Activated T-cell treated with anti-CD3 and anti-CD28 coated beads, Interleukin-2, amount 50 U/mL, for 1 hour (primary cell): ENCODE measurements around the gene ATP8A2.

Source experiments
- DNase-seq: peaks from one replicate; pipeline ENCODE4 v3.0.0-alpha.2; 2020

Gene ATP8A2

DNA sequence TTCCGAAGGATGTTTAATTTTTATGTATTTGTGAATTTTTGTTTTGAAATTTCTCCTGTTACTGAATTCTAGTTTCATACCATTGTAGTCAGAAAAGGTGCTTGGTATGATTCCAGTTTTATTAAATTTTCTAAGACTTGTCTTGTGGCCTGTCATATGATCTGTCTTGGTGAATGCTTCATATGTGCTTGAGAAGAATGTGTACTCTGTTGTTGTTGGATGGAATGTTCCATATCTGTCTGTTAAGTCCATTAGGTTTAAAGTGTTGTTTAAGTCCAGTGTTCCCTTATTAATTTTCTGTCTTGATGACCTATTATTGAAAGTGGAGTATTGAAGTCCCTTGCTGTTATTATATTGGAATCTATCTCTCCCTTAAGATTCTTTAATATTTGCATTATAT lies 273.9 kb downstream of the ATP8A2 start:
- DNase-seq: no peak

DNA sequence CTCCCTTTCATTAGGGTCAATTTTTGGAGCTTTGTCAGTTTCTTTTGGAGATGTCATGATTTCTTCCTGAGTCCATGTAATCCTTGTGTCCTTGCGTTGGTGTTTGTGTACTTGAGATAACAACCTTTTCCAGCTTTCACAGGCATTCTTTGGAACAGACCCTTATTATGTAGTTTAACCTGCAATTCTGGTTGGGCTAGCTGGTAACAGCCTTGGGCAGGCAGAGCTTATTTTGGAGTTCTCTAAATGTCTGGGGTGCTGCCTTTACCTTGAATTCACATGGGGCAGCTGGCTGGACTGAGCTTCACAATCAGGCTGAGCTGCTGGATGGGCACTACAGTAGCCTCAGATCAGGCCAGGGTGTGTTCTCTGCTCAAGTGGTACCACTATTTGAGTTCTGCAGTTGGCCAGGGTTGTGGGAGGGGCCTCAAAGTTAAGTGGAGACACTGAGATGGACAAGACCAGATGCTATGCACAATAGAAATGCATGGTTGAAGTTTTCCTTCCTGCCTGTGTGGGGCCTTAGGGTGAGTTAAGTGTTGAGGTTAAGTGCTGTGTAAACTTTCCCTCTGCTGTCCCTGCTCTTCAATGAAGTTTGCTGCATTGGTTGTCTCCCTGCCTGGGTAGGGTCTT lies 277.3 kb downstream of the ATP8A2 start:
- DNase-seq: no peak

DNA sequence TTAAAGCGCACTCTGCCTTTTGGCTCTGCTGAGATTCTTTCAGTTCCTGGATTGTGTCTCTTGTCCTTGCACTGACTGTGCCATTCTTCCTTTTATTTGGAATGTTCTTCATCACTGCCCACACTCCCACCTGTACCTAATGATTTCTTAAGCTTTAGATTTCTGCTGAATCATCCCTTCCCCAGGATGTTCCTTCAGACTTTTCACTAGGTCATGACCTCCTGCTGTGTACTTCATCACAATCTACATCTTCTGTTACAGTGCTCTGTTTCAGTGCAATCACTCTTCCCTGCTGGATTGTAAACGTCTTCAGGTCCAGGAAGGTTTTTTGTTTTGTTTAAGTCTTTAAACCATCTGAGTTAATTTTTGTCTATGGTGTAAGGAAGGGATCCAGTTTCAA lies 281.0 kb downstream of the ATP8A2 start:
- DNase-seq: no peak

DNA sequence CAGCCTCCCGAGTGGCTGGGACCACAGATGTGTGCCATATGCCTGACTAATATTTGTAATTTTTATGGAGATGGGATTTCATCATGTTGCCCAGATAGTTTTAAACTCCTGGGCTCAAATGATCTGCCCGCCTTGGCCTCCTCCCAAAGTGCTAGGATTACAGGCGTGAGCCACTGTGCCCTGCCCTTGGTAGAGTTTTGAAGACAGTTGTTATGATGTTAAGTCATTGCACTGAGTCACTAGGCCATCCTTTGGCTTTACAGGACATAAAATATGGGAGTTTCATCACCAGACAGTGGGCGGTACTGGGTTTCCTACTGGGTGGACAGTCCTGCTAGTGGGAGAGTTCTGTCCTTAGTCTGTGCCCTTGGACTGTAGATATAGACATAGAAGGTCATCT lies 282.5 kb downstream of the ATP8A2 start:
- no peak for DNase-seq

DNA sequence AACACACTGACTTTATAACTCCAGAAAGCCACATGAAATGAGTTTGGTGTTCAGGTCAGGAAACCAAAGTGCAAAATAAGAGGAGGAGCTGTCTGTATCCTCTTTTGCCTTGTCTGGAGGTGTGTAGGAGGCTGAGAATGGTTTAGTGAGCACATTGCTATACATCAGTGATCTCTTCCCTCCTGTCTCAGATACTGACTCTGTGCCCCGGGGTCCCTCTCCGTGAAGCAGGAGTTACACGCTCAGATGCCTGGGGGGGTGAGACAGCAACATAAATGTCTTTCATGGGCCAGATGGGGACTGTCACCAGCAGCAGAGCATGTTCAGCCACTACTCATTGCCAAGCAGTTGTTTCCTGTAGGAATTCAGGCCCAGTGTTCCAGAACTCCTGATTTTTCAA lies 285.4 kb downstream of the ATP8A2 start:
- DNase-seq: no peak

DNA sequence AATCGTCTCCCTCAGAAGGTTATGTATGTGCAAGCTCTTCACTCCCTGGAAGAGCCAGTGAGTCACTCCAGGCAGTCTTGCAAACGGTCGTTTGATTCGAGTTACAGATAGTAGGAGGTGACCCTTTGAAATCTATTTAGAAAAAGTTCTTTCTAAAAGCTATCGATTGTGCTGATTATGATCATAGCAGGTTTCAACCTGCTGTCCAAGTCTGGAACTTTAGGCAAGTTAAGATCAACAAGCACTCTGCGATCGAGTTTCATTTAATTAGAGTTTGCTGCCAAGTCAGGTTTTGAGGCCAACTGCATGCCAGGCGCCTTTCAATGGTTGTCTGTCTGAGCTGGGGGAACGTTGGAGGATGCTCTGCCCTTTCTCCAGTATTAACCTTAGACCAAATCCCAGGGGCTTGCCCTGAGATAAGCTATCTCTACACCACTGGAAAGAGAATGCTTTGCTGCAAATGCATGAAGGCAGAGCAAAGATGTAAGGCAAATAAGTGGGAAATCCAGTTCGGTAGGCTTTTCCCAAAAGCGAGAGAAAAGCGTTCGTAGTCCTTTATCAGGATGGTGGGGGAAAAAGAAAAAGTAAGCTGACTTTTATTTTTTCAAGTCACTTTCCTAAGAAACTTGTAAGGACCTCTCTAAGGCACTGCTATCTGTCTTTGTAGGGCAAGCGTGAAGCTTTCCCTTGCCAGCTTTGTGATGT lies 287.5 kb downstream of the ATP8A2 start:
- no peak for DNase-seq

DNA sequence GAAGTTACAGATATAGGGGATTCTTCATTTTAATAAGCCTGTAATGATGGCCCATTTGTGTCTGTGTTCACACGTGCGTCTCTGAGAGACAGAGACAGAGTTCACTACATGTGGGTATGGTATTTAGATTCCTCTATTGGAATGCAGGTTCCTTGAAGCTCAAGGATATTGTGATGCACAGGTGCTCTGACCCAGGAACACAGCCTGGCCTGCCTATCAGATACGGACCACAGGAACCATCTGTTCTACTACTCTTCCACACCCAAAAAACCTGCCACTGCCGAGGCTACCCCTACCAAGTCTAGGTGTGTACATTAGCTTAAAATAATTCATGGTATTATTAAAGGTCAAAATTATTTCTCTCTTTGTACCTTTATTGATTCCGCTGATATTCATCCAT lies 289.2 kb downstream of the ATP8A2 start:
- DNase-seq: no peak

DNA sequence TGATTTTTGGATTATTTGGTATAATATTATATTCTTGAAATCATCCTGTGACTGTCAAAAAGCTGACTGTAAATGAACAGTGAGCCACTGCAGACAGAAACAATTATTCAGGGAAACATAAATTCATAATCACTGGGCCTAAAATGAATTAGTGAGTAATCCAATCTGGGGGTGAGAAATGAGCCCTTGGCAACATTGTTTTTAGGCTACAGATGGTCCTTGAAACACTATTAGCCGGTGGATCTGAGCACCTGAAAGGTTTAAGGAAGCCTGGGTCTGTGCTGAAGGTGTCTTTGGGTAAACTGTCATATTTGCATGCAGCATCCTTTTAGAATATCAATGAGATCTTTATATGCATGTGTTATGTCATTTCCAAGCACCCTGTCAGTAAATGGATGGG lies 290.7 kb downstream of the ATP8A2 start:
- DNase-seq: no peak

DNA sequence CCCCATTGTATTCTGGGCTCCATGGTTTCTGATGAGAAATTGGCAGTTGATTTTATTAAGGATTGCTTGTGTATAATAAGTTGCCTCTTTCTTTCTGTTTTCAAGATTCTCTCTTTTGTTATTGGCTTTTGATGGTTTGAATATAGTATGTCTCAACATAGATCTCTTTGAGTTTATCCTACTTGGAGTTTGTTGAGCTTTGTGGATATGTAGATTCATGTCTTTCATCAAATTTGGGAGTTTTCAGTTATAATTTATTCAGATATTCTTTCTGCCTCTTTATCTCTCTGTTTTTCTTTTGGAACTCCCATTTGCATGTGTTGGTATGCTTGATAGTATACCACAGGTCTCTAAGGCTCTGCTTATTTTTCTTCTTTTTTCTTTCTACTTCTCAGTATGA lies 296.6 kb downstream of the ATP8A2 start:
- DNase-seq: no peak

DNA sequence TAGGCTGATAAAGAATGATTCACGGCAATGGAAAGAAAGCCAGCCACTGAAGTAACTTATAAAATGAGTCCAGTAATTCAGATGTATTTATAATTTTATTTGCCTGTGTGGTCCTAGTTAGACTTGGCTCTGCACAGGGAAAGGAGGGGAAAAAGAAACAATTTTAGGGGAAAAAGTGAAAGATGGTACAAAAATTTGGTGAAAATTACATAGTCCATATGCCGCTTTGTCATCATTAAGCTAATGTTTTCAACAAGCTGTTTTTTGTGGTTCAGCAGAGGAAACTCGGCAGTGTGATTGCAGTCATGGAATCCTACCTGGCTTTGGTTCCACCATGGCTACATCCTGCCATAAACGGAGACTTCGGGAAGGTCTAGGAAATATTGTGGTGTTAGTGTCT lies 301.9 kb downstream of the ATP8A2 start:
- no peak for DNase-seq

DNA sequence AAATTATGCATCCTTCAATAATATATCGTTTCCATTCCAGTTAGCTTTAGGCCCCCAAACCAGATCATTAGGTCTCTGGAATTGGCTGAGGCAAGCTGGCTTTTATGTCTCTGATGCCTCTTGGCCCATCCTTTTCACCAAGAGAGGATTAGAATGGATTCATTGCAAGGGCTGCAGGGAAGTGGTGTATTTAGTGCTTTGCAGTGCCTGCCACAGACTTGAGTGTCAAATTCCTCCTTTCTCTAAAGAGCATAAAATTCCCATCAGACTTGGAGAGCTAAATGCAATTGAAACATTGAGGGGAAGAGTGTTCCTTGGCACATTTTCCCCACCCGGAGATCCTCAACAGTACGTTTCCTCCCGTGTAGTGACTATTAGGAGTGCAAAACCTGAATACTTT lies 302.6 kb downstream of the ATP8A2 start:
- no peak for DNase-seq

DNA sequence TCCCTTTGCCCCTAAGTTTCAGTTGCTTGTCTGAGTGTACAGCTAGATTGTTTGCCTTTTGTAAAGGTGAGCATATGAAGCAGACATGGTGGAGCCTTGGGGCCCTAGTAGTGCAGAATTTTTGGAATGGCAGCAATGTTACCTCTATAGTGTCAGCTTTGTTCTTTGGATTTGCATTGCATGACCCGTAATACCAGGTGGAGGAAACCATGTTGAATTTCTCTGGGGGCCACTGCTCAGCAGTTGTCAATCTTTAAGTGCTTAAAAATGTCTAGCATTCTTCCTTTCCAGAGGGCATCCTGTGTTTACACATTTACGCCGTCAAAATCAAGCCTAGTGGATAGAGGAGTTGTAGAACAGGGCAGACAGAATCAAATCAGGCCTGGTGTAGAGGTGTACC lies 303.3 kb downstream of the ATP8A2 start:
- no peak for DNase-seq

DNA sequence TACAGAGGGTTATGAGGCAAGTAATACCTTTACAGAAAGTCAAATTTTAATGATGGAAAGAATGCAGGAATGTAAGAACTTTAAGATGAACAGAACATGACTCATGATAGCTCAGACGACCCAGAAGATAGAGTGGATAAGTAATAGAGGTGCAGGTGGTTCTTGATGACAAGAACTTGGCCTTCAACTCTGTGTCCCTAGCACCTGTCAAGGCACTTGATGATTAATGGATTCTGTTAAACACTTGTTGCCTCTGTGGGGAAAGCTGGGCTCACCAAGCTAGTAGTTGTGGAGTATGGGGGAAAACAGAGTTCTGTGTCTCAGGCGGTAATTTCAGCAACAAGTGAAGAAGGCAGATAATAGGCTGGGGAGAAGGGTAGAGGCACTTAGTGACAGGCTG lies 306.2 kb downstream of the ATP8A2 start:
- DNase-seq: no peak

DNA sequence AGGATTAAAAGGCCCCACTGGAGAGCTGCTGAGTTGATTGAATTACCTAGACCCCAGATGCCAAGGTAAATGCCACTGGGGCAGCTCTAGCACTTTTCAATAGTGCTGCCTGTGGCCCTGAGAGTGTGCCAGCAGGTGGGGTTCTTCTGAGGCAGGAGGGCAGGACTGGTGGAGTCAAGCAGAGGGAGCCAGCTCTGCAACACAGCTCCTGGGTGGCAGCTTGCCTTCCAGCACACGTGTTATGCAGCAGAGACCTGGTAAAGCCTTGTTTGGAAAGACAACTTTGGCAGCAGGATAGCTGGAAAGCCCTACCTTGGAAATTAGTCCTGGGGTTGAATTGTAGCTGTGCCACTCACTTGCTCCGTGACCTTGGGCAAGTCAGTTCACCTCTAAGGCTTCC lies 306.6 kb downstream of the ATP8A2 start:
- DNase-seq: peak; percentile 18

DNA sequence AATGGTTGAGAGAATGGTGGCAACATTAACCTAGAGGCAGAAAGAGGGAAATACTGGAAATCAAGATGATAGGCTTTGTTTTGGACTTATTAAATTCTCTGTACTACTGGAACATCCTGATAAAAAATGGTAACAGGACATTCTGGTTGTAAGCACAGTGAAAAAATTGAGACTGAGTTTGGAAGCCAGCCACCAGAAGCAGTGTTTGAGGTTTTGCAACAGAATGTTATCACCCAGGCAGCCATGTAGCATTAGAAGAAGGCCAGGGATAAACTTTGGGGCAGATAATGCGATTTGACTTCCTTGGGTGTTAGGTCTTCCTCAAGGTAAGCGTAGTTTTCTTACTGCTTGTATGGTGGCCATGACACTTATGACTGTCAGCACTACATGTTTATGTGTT lies 307.4 kb downstream of the ATP8A2 start:
- DNase-seq: no peak

DNA sequence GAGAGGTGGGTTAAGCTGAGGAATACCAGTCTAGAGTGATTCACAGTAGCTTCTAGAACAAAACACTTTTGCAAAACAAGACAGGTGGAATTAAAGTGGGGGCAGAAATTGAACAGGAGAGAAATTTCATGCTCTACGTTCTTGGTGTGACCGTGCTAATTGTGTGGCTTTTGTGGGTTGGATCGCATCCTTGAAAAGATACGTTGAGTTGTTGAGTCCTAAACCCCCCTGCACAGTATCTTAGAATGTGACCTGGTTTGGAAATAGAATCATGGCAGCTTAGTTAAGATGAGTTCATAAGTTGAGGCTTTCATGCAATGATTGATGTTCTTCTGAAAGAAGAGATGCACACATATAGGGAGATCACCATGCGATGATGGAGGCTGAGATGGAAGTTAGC lies 308.2 kb downstream of the ATP8A2 start:
- DNase-seq: no peak

DNA sequence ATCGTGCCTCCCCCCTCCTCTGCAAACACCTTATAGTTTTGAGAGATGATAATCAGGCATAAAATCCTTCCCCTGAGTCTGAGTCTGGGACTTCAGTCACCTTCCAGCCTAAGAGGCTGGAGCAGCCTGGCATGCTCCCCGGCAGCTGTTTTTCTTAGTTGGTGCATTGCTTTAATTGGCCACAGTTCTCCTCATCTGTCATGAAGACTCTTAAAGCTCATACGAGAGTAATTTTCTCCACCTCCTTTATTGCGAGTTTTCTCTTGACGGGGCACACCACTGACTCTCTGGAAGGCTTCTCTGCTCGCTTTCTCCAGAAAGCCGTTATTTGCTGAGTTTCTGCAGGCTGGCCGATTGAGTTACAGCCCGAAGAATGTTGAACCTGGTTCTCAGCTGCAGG lies 310.5 kb downstream of the ATP8A2 start:
- DNase-seq: no peak

DNA sequence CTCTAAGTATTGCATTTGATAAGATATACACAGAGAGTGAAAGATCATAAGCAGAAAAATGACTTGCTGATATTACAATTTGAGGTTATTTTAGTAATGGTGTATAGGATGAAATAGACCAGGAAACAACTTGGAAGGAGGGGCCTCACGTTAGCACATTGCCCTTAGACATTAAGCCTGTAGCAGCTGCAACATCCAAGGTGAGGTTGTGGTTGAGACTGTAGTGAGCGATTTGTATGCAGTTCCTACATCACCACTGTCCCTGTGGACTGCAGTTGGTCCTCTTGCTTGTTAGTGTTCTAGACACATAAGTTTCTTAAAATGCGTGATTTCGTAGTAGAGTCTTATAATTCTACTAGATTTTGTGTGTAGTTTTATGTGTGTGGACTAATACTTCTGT lies 311.3 kb downstream of the ATP8A2 start:
- no peak for DNase-seq

DNA sequence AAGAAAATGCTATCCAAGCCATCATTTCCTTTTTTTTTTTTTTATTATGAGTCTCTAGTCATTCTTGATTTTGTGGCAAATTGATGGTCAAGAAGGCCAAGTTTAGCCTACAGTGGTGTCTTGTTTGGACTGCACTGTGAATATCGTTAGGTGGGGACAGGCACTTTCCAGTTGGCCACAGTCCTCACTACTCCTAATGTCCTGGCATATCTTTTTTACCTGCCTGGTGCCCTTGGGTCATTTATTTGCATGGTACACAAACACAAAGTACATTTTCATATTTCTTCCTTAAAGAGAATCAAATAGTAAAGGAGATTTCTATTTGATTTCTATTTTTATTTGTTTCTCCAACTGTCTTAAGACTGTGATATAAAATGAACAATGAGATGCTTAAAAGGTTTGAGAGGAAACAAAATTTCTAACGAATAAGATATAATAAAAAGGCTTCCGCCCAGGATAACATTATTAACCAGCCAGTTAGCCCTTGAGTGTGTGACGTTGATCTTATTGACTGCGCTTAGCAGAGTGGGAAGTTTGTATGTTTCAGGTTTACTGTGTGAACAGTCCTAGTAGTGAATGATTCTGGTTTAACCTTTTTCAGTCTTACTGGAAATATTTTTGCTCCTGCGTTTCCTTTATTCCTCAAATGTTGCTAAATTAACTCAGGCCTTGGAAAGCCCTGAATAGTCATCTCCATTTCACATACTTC lies 312.0 kb downstream of the ATP8A2 start:
- no peak for DNase-seq

DNA sequence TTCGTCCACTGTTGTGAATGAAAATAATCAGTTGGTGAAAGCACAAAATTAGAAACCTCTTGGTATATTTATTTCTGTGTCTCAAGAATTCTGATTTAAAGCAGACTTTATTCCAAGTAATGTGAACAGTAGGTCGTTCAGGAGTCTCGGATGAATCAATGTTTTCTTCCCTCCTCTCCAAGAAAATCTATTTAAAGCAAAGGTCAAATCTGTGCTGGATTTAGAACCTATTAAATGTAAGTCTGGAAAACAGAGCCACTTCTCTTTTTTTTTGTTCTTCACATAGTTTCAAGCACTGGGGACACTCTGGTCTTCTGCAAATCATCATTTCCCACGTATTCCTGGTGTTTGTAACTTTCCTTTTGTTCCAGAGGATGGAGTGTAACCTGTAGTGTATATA lies 312.7 kb downstream of the ATP8A2 start:
- no peak for DNase-seq

DNA sequence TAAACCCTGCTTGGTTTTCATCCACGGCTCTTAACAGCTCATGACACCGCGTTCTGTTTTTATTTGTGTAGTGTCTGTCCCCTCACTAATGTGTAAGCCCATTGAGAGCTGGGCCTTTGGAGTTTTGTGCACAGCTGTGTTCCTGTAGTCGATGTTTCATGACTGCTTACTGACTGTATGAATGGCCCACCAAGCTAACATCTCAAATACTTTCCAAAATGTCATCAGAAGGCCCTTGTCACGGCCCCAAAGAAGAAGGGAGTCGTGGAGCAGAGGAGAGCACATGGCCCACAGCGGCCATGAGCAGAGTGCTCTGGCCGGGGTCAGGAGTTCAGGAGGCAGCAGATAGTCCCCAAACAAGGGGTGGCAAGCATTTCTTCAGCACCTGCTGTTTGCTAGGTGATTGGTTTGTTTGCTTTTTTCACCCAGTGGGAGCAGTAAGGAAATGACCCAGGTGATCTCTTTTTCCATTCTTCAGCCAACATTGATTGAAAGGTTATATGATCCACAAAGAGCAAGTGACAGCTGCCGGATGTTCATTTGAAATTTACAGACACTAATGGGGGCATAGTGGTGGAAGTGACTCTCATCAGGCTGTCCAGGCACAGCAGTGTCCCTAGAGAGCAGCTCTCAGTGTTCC lies 315.2 kb downstream of the ATP8A2 start:
- DNase-seq: no peak

DNA sequence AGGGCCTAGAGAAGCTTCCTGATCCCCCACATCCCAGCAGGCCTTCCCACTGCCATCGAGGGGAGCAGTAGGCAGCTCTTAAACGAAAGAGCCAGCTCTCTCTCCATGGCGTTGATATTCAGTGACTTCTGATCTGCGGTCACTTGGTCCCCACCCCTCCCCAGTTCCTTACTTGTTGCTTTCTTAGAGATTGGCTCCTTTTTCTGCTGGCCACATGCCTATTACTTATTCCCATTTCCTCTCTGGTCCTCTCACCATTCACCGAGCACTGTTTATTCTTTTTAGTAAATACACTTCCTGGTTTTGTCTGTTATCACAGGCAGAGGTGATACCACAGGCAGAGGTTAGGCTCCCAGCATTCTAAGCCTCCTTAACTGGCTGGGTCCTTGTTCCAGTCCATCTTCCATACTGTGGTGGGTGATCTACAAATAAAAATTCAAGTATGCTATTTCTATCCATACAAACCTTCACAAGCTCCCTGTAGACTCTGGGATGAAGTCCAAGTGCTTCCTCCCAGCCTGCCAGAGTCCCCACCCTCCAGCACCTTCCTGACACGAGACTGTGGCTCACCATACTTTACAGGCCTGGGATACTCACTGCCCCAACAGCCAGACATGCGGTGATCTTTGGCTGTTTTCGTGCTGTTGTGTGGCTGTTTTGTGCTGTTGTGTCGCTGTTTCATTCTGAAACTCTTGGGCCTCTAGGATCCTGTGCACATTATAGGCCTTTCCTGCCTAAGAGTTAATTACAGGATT lies 315.9 kb downstream of the ATP8A2 start:
- no peak for DNase-seq

DNA sequence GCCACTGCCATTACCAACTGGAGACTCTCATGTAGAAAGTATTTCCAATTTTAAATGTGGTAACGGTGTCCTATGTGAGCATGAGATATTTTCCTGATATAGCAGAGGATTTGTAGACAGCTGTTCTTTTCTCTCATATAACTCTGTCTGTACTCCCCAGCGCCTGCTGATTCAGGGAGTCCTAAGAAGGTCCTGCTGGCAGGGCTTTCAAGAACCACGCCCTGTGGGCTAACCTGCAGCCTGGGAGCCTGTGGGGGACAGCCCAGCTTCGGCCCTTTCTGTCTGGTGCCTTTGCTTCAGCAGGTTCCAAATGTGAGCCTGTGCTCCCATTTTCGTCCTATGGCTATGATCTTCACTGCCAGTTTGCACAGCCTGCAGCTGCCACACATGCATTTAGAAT lies 316.8 kb downstream of the ATP8A2 start:
- DNase-seq: no peak
